Gastroesophageal sphincter (tissue), 3 donors: ENCODE data around the gene OR2A5.

ENCODE experiments used
- CTCF ChIP-seq, 4 experiments: fragments of 200-600 bp in 2 of 4; fragments of 450-650 bp in 2 of 4; sonication (generic) in 1 of 4; IDR thresholded peaks; one replicate each; pipeline ENCODE4 v1.5.1; 2017 to 2019; ENCODE audit warnings: antibody characterized with exemption in 4 of 4, mild to moderate bottlenecking in 2 of 4, moderate library complexity in 2 of 4
- POLR2A ChIP-seq, 2 donors: fragments of 450-650 bp; IDR thresholded peaks; one replicate each; pipeline ENCODE4 v1.6.1; 2017; ENCODE audit warnings: antibody characterized with exemption in 2 of 2, mild to moderate bottlenecking in 2 of 2, moderate library complexity in 1 of 2

DNA sequence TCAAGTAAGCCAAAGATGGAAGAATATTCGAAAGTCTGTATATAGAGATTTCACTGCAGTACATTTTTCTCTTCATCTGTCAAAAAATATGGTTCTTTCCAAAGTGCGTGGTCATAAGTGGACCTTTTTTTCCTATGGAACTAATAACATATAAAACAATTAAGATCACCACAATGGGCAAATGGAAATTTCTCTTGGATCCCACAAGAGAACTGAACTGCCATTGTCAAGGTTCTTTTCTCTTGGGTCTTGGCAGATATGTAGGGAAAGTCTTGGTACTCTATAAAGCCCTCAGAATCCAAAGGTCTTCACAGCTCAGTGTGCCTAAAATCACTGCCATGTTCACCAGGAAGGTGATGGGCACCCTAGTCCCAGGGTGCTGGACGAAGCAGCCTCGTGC is 48.7 kb upstream of the OR2A5 start, which contains the start of gene OR6B1:
- no peak for TF ChIP-seq CTCF (IDR thresholded peaks at IDR 0.05)
- no peak for TF ChIP-seq POLR2A (IDR thresholded peaks at IDR 0.05)
